Thoracic aorta (tissue), 2 donors: ENCODE results near the gene FAM117B. TPM values are rescaled to one million over a fixed set of nuclear protein-coding genes. Genes with fewer than 3 reads are reported as not detected.

Experiments
- ATAC-seq: fragments of 150-250 bp; one replicate; pipeline ENCODE4 v1.8.0; 2017; ENCODE audit warnings: low read depth; ENCODE audit not compliant: insufficient number of reproducible peaks, low FRiP score
- DNase-seq: peaks from one replicate; pipeline ENCODE4 v3.0.0-alpha.2; 2020; ENCODE audit warnings: low spot score
- H3K27ac ChIP-seq, 2 donors: fragments of 200-600 bp; sonication (generic); 1 replicate in 1 of 2; 2 replicates in 1 of 2; pipeline ENCODE4 v1.5.1; 2016; ENCODE audit warnings: mild to moderate bottlenecking in 2 of 2, moderate library complexity in 2 of 2
- H3K27me3 ChIP-seq: fragments of 200-600 bp; sonication (generic); replicated peaks from 2 replicates; pipeline ENCODE4 v1.6.0; 2016; ENCODE audit warnings: mild to moderate bottlenecking; ENCODE audit not compliant: insufficient read depth
- H3K36me3 ChIP-seq: fragments of 200-600 bp; sonication (generic); one replicate; pipeline ENCODE4 v1.5.1; 2016
- H3K4me1 ChIP-seq, 2 donors: fragments of 200-600 bp; sonication (generic); 1 replicate in 1 of 2; 2 replicates in 1 of 2; pipeline versions ENCODE4 v1.5.1 to v1.6.0; 2016; ENCODE audit warnings: low read depth in 2 of 2, mild to moderate bottlenecking in 1 of 2; ENCODE audit not compliant: control insufficient read depth in 1 of 2
- H3K4me3 ChIP-seq: fragments of 200-600 bp; sonication (generic); 2 replicates; pipeline ENCODE4 v1.5.1; 2016; ENCODE audit warnings: mild to moderate bottlenecking
- H3K9me3 ChIP-seq: fragments of 200-600 bp; sonication (generic); 2 replicates; pipeline ENCODE4 v1.5.1; 2016
- CTCF ChIP-seq: fragments of 200-600 bp; sonication (generic); IDR thresholded peaks from one replicate; pipeline ENCODE4 v1.5.1; 2019; ENCODE audit warnings: antibody characterized with exemption
- total RNA-seq, 2 donors: library from RNA; depleted of rRNA; stranded (reverse); fragments of >200 nt; gene quantifications; one replicate each; pipeline versions ENCODE4 v1.1.0 to v1.2.3, GENCODE V29; 2016

Gene FAM117B
- total RNA-seq, 2 donors from 2014 or later: 5.3 to 5.6 TPM

DNA sequence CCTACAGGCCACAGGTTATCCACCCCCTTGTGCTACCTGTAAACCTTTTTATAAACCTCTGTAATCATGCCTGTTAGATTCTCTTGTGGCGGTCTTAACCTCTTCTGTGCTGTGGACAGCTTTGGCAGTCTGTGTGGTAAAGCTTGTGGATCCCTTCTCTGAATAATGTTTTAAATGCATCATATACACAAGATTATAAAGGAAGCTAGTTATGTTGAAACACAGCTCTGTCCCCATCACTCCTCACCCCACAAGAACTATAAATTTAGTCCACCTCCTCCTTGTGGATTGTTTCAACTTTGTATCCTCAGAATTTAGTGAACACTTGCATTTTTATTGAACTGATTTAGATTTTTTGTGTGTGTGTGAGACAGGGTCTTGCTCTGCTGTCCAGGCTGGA is 129.1 kb downstream of the FAM117B start:
- Histone ChIP-seq H3K4me3 (no peak overlapping the region), H3K27ac (no peak overlapping the region), H3K36me3 (no peaks in the 10 kb centered on the region), H3K27me3 (no peaks in the 10 kb centered on the region), H3K4me1 (peaks cover 0 to 8% of the 10 kb centered on the region in 2 donors), H3K9me3 (no peaks in the 10 kb centered on the region)
- DNase-seq: no peak
- no peak for TF ChIP-seq CTCF
- ATAC-seq: no peak

- no peak overlapping the region for H3K4me3 ChIP-seq
- no peak for TF ChIP-seq CTCF
- H3K4me1 ChIP-seq: peaks cover 0 to 8% of the 10 kb centered on the region in 2 donors
- H3K27me3 ChIP-seq: no peaks in the 10 kb centered on the region
- ATAC-seq: no peak
- no peaks in the 10 kb centered on the region for H3K36me3 ChIP-seq
- H3K9me3 ChIP-seq: no peaks in the 10 kb centered on the region
- DNase-seq: no peak
- no peak overlapping the region for H3K27ac ChIP-seq
Measured at GRCh38 chr2:202764991-202765390, 130.2 kb downstream of the FAM117B start.

DNA sequence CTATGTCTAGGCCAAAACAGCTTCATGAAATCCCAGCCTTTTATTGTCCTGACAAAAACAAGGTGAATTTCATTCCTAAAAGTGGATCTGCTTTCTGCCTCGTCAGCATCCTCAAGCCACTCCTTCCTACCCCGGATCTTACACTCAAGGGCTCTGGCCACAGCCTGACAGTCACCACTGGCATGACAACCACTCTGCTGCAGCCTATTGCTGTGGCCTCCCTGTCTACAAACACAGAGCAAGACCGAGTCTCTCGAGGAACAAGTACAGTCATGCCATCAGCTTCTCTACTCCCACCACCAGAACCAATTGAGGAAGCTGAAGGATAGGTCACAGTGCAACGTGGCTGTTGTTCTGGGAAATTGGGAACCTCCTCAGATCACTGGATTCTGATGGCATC is 130.7 kb downstream of the FAM117B start:
- H3K27ac ChIP-seq: no peak overlapping the region
- no peak for DNase-seq
- H3K27me3 ChIP-seq: no peaks in the 10 kb centered on the region
- no peak for ATAC-seq
- no peaks in the 10 kb centered on the region for H3K36me3 ChIP-seq
- H3K4me1 ChIP-seq: peaks cover 0 to 8% of the 10 kb centered on the region in 2 donors
- no peaks in the 10 kb centered on the region for H3K9me3 ChIP-seq
- no peak overlapping the region for H3K4me3 ChIP-seq
- no peak for TF ChIP-seq CTCF

- Histone ChIP-seq H3K4me3 (no peak overlapping the region), H3K27me3 (no peaks in the 10 kb centered on the region), H3K27ac (no peak overlapping the region), H3K4me1 (peaks cover 0 to 8% of the 10 kb centered on the region in 2 donors), H3K9me3 (no peaks in the 10 kb centered on the region), H3K36me3 (no peaks in the 10 kb centered on the region)
- TF ChIP-seq CTCF: no peak
- no peak for ATAC-seq
- no peak for DNase-seq
Measured at GRCh38 chr2:202768273-202768672, 133.5 kb downstream of the FAM117B start.

GRCh38 chr2:202769201-202769600 is 134.4 kb downstream of the FAM117B start:
- no peaks in the 10 kb centered on the region for H3K36me3 ChIP-seq
- H3K9me3 ChIP-seq: no peaks in the 10 kb centered on the region
- no peak for TF ChIP-seq CTCF
- H3K27ac ChIP-seq: no peak overlapping the region
- ATAC-seq (no peak), DNase-seq (no peak)
- no peaks in the 10 kb centered on the region for H3K4me1 ChIP-seq
- no peak overlapping the region for H3K4me3 ChIP-seq
- no peaks in the 10 kb centered on the region for H3K27me3 ChIP-seq
